Progenitor cell of endocrine pancreas (in vitro differentiated cells): ENCODE results near the gene POLN. TPM values are rescaled to one million over a fixed set of nuclear protein-coding genes. Genes with fewer than 3 reads are reported as not detected.

Experiments used
- DNase-seq: peaks from one replicate; pipeline ENCODE4 v3.0.0; 2021; ENCODE audit warnings: low spot score; ENCODE audit not compliant: unreplicated experiment
- H3K27ac Mint-ChIP-seq: 2 replicates; pipeline ENCODE4 v1.8.0; 2021; ENCODE audit warnings: mild to moderate bottlenecking, moderate library complexity, mixed read lengths
- H3K27me3 Mint-ChIP-seq: 2 replicates; pipeline ENCODE4 v1.8.0; 2021; ENCODE audit warnings: mixed read lengths
- H3K36me3 Mint-ChIP-seq: 2 replicates; pipeline ENCODE4 v1.8.0; 2022; ENCODE audit warnings: mixed read lengths; ENCODE audit not compliant: insufficient read depth
- H3K4me1 Mint-ChIP-seq: 2 replicates; pipeline ENCODE4 v1.8.0; 2021; ENCODE audit warnings: low read depth, mixed read lengths
- H3K4me3 Mint-ChIP-seq: 2 replicates; pipeline ENCODE4 v1.8.0; 2021; ENCODE audit warnings: low read depth, mild to moderate bottlenecking, moderate library complexity, mixed read lengths
- H3K9me3 Mint-ChIP-seq: 2 replicates; pipeline ENCODE4 v1.8.0; 2021; ENCODE audit warnings: low read depth, mixed read lengths
- total RNA-seq: library from RNA; stranded (reverse); gene quantifications from 2 replicates; pipeline ENCODE4 v1.2.1, GENCODE V29; 2021
- TF ChIP-seq, protein P1 (sequence below): fragments of 200-600 bp; sonication (generic); IDR thresholded peaks from one replicate; pipeline ENCODE4 v1.5.0; 2021; ENCODE audit warnings: antibody characterized with exemption, mild to moderate bottlenecking; ENCODE audit not compliant: unreplicated experiment

Gene POLN
- total RNA-seq, 1 donor from 2014 or later, result 5.9 TPM

DNA sequence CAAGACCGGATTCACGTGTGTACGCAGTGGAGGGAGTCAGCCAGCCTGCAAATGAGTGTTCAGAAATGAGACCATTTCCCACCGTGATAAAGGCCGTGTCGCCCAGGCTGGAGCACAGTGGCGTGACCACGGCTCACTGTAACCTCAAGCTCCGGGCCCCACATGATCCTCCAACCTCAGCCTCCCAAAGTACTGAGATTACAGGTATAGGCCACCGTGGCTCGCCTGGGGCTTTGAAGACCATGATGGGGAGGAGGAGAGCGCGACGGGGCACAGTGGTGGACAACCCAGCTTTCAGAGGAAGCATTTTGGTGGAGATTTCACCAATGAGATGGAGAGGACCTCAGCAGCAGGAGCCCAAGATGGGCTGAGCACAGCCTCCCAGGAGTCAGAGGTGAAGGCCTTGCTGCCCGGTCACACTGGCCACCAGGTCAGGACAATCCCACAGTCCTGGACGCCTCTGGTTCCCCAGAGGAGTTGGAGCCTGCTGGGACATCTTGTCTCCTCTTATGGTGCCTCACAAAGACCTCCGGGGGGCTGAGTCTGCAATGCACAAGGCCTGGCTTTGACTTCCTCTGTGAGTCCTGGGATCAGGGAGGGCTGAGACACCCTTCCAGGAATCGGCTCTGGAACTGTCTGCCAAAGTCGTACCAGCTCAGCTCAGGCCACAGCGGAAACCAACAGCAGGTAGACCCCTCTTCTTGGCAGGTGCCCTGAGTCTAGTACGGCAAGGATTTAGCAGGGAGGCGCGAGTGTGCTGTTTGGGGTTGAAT is 42.4 kb upstream of the POLN start:
- no peak overlapping the region for H3K4me3 Mint-ChIP-seq

DNA sequence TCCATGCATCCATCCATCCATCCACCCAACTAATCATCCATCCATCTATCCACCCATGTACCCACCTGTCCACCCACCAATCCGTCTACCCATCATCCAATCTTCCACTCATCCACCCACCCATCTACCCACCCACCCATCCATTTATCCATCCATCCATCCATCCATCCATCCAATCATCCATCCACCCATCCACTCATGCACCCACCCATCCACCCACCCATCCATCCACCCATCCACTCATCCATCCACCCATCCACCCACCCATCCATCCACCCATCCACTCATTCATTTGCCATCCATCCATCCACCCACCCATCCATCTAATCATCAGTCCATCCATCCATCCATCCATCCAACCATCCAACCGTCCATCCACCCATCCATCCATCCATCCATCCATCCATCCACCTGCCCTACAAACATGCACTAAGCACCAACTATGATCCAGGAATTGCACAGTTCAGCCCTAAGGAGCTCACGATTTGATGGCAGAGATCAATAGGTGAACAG is 41.3 kb upstream of the POLN start:
- Mint-ChIP-seq H3K9me3 (no peaks in the 10 kb centered on the region), H3K4me1 (no peaks in the 10 kb centered on the region), H3K27ac (no peak overlapping the region), H3K27me3 (peaks cover 2% of the 10 kb centered on the region), H3K36me3 (no peaks in the 10 kb centered on the region), H3K4me3 (no peak overlapping the region)
- TF ChIP-seq, protein P1, sequence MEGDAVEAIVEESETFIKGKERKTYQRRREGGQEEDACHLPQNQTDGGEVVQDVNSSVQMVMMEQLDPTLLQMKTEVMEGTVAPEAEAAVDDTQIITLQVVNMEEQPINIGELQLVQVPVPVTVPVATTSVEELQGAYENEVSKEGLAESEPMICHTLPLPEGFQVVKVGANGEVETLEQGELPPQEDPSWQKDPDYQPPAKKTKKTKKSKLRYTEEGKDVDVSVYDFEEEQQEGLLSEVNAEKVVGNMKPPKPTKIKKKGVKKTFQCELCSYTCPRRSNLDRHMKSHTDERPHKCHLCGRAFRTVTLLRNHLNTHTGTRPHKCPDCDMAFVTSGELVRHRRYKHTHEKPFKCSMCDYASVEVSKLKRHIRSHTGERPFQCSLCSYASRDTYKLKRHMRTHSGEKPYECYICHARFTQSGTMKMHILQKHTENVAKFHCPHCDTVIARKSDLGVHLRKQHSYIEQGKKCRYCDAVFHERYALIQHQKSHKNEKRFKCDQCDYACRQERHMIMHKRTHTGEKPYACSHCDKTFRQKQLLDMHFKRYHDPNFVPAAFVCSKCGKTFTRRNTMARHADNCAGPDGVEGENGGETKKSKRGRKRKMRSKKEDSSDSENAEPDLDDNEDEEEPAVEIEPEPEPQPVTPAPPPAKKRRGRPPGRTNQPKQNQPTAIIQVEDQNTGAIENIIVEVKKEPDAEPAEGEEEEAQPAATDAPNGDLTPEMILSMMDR, result no peak
- no peak for DNase-seq

More for the DNA sequence above, 42.4 kb upstream of the POLN start:
- no peak overlapping the region for H3K27ac Mint-ChIP-seq
- H3K36me3 Mint-ChIP-seq, result no peaks in the 10 kb centered on the region
- DNase-seq, result no peak
- TF ChIP-seq, protein P1, result no peak
- peaks cover 2% of the 10 kb centered on the region for H3K27me3 Mint-ChIP-seq
- H3K4me1 Mint-ChIP-seq, result no peaks in the 10 kb centered on the region
- no peaks in the 10 kb centered on the region for H3K9me3 Mint-ChIP-seq

- Mint-ChIP-seq H3K27me3 (peaks cover 2% of the 10 kb centered on the region), H3K36me3 (no peaks in the 10 kb centered on the region), H3K27ac (no peak overlapping the region), H3K9me3 (no peaks in the 10 kb centered on the region), H3K4me3 (no peak overlapping the region), H3K4me1 (no peaks in the 10 kb centered on the region)
- DNase-seq, result no peak
- TF ChIP-seq, protein P1, result peak; percentile 19
These were observed 39.8 kb upstream of the POLN start for GRCh38 chr4:2281575-2282343.

DNA sequence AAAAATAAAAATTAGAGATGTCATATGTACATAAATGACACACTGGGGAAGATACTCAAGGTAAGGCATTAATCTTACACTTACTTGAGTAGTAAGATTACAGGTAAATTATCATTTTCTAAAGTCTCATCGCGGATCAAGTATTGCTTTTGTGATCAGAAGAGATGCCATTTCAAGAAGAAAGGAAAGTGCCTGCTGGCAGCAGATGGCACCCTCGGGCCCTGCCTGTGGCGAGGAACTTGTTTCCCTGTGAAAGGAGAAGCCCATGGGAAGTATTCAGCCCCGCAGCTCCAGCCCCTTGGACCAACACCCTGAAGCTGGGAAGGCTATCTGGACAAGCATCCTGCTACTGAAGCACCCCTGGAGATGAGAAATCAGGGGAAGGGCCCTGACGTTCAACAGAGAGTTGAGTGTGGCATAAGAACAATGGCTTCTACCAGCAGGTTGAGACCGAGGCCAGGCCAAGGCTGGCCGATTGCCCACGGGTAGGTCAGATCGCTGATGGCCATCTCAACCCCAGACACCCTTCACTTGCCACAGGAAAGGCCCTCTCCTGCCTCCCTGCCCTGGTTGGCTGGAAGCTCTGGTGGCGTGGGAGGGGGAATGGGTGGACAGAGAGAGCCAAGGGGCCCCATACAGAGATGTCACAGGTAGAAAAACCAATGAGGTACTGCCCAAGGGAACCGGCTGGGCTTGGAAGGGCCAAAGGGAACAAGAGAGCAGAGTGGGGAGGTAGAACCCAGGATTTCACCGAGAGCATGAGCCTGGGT is 38.8 kb upstream of the POLN start:
- Mint-ChIP-seq H3K27me3 (peaks cover 2% of the 10 kb centered on the region), H3K4me3 (no peak overlapping the region), H3K9me3 (no peaks in the 10 kb centered on the region), H3K36me3 (no peaks in the 10 kb centered on the region), H3K4me1 (no peaks in the 10 kb centered on the region), H3K27ac (no peak overlapping the region)
- TF ChIP-seq, protein P1, result no peak
- no peak for DNase-seq

GRCh38 chr4:2277956-2278355 is 36.0 kb upstream of the POLN start:
- no peak for DNase-seq
- Mint-ChIP-seq H3K27ac (no peak overlapping the region), H3K4me3 (no peak overlapping the region), H3K4me1 (peaks cover 10% of the 10 kb centered on the region), H3K36me3 (no peaks in the 10 kb centered on the region), H3K9me3 (no peaks in the 10 kb centered on the region), H3K27me3 (peaks cover 3% of the 10 kb centered on the region)
- TF ChIP-seq, protein P1, result no peak
